MM.1S (cell line): Measurements from ENCODE around the gene SKOR1.

ENCODE experiments used
- DNase-seq: peaks from one replicate; pipeline ENCODE4 v3.0.0-alpha.2; 2015
- H2AFZ ChIP-seq: fragments of 300-600 bp; sonication (generic); 2 replicates; pipeline ENCODE4 v1.6.0; 2016; ENCODE audit warnings: antibody characterized with exemption, low read length
- H3F3A ChIP-seq: fragments of 300-600 bp; sonication (generic); 2 replicates; pipeline ENCODE4 v1.6.1; 2016; ENCODE audit warnings: mild to moderate bottlenecking, antibody characterized with exemption, low read length, moderate library complexity, mixed read lengths; ENCODE audit not compliant: insufficient read depth
- H3K27ac ChIP-seq: fragments of 300-600 bp; sonication (generic); 2 replicates; pipeline ENCODE4 v1.5.1; 2016; ENCODE audit warnings: mild to moderate bottlenecking, low read length
- H3K27me3 ChIP-seq: fragments of 300-600 bp; sonication (generic); replicated peaks from 2 replicates; pipeline ENCODE4 v1.6.0; 2016; ENCODE audit warnings: low read length; ENCODE audit not compliant: insufficient read depth
- H3K36me3 ChIP-seq: fragments of 300-600 bp; sonication (generic); replicated peaks from 2 replicates; pipeline ENCODE4 v1.6.1; 2016; ENCODE audit warnings: mild to moderate bottlenecking, low read length, mixed read lengths; ENCODE audit not compliant: insufficient read depth
- H3K4me1 ChIP-seq: fragments of 300-600 bp; sonication (generic); 2 replicates; pipeline ENCODE4 v1.6.1; 2016; ENCODE audit warnings: low read length, mixed read lengths
- H3K4me2 ChIP-seq: fragments of 300-600 bp; sonication (generic); 2 replicates; pipeline ENCODE4 v1.6.0; 2016; ENCODE audit warnings: low read depth, low read length
- H3K4me3 ChIP-seq: fragments of 300-600 bp; sonication (generic); 2 replicates; pipeline ENCODE4 v1.5.1; 2016; ENCODE audit warnings: low read length, mixed read lengths
- H3K79me2 ChIP-seq: fragments of 300-600 bp; sonication (generic); 2 replicates; pipeline ENCODE4 v1.6.1; 2016; ENCODE audit warnings: mixed run types, low read length, mixed read lengths
- H3K9ac ChIP-seq: fragments of 300-600 bp; sonication (generic); 2 replicates; pipeline ENCODE4 v1.6.1; 2016; ENCODE audit warnings: low read length, mixed read lengths
- H3K9me2 ChIP-seq: fragments of 300-600 bp; sonication (generic); replicated peaks from 2 replicates; pipeline ENCODE4 v1.6.1; 2016; ENCODE audit warnings: mild to moderate bottlenecking, low read length, mixed read lengths; ENCODE audit not compliant: insufficient read depth
- H3K9me3 ChIP-seq: fragments of 300-600 bp; sonication (generic); replicated peaks from 2 replicates; pipeline ENCODE4 v1.6.1; 2016; ENCODE audit warnings: mild to moderate bottlenecking, low read length, mixed read lengths; ENCODE audit not compliant: insufficient read depth
- H4K20me1 ChIP-seq: fragments of 300-600 bp; sonication (generic); 2 replicates; pipeline ENCODE4 v1.6.1; 2016; ENCODE audit warnings: mild to moderate bottlenecking, low read length, moderate library complexity, mixed read lengths; ENCODE audit not compliant: insufficient read depth
- EZH2 ChIP-seq: fragments of 300-600 bp; sonication (generic); optimal IDR thresholded peaks from 2 replicates; pipeline ENCODE3; 2017; ENCODE audit warnings: low read depth, mild to moderate bottlenecking, antibody characterized with exemption, low read length, mixed read lengths
- EZH2phosphoT487 ChIP-seq: fragments of 300-600 bp; sonication (generic); IDR thresholded peaks from 2 replicates; pipeline ENCODE4 v1.6.1; 2018; ENCODE audit warnings: antibody characterized with exemption, low read length
- TF ChIP-seq, protein P1 (sequence below): fragments of 300-600 bp; sonication (generic); IDR thresholded peaks from 2 replicates; pipeline ENCODE4 v1.5.1; 2016; ENCODE audit warnings: antibody characterized with exemption, low read length, mixed read lengths

Gene SKOR1

DNA sequence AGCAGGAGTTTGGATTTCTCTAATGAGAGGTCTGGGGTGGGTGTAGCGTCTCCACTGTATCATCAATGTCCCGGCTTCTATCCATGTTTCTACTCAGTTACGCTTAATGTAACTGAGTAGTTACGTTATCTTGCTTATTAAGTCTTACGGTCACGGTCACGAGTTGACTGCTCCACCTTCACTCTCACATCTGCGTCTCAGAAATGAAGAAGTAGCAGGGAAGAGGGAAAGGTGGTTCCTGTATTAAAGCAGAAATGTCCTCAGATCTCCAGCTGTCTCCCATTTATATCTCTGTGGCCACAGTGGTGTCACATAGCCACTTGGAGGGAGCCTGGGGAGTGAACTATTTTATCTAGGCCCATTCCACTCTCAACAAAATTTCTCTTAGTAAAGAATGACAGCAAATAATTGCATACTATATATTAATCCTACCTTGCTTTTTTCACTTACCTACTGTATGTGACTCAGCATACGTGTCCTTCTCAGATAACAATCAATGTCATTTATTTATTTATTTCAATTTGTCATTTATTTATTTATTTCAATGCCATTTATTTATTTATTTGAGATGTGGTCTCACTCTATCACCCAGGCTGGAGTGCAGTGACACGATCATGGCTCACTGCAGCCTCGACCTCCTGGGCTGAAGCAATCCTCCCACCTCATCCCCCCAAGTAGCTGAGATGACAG lies 54.3 kb downstream of the SKOR1 start:
- no peaks in the 10 kb centered on the region for H3K36me3 ChIP-seq
- no peaks in the 10 kb centered on the region for H3K79me2 ChIP-seq
- no peak for DNase-seq
- no peaks in the 10 kb centered on the region for H3K27me3 ChIP-seq
- no peak overlapping the region for H3K4me3 ChIP-seq
- TF ChIP-seq, protein P1, sequence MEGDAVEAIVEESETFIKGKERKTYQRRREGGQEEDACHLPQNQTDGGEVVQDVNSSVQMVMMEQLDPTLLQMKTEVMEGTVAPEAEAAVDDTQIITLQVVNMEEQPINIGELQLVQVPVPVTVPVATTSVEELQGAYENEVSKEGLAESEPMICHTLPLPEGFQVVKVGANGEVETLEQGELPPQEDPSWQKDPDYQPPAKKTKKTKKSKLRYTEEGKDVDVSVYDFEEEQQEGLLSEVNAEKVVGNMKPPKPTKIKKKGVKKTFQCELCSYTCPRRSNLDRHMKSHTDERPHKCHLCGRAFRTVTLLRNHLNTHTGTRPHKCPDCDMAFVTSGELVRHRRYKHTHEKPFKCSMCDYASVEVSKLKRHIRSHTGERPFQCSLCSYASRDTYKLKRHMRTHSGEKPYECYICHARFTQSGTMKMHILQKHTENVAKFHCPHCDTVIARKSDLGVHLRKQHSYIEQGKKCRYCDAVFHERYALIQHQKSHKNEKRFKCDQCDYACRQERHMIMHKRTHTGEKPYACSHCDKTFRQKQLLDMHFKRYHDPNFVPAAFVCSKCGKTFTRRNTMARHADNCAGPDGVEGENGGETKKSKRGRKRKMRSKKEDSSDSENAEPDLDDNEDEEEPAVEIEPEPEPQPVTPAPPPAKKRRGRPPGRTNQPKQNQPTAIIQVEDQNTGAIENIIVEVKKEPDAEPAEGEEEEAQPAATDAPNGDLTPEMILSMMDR: no peak
- no peak for TF ChIP-seq EZH2
- TF ChIP-seq EZH2phosphoT487: no peak
- no peak overlapping the region for H2AFZ ChIP-seq
- no peak overlapping the region for H3K27ac ChIP-seq
- H4K20me1 ChIP-seq: no peaks in the 10 kb centered on the region
- no peaks in the 10 kb centered on the region for H3K9me2 ChIP-seq
- H3K4me1 ChIP-seq: no peaks in the 10 kb centered on the region
- no peak overlapping the region for H3K4me2 ChIP-seq
- H3F3A ChIP-seq: 0 out of 2 replicates have a peak, but pooled peaks cover 3% of the 10 kb centered on the region
- H3K9me3 ChIP-seq: no peaks in the 10 kb centered on the region
- no peak overlapping the region for H3K9ac ChIP-seq

DNA sequence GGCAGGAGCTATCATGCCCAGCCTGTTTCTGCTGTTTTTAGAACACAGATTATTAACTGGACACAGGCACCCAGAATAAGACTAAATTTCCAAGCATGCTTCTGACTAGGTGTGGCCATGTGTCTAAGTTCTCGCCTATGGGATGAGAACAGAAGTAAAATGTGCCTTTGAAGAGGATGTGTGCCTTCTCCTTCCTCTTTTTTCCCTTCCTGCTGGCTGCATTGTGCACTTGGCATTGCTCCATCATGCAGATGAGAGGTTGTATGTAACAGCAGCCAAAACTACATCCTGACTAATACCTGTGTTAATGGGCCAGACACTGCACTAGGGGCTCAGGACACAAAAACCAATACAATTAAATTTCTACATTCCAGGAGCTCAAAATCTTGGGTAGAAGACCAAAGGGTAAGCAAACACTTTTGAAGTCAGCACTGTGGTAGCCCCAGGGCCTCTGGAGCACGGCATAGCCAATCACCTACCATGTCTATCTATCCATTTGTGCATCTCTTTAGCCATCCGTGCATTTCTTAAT lies 55.4 kb downstream of the SKOR1 start:
- no peak overlapping the region for H3K9ac ChIP-seq
- DNase-seq: no peak
- H3K79me2 ChIP-seq: no peaks in the 10 kb centered on the region
- H3K4me1 ChIP-seq: no peaks in the 10 kb centered on the region
- no peaks in the 10 kb centered on the region for H3K36me3 ChIP-seq
- no peak overlapping the region for H3K4me2 ChIP-seq
- no peak overlapping the region for H3K4me3 ChIP-seq
- 0 out of 2 replicates have a peak, but pooled peaks cover 3% of the 10 kb centered on the region for H3F3A ChIP-seq
- no peaks in the 10 kb centered on the region for H3K9me2 ChIP-seq
- no peaks in the 10 kb centered on the region for H4K20me1 ChIP-seq
- TF ChIP-seq, protein P1: no peak
- no peak for TF ChIP-seq EZH2
- TF ChIP-seq EZH2phosphoT487: no peak
- H3K9me3 ChIP-seq: no peaks in the 10 kb centered on the region
- no peaks in the 10 kb centered on the region for H3K27me3 ChIP-seq
- no peak overlapping the region for H3K27ac ChIP-seq
- H2AFZ ChIP-seq: no peak overlapping the region

DNA sequence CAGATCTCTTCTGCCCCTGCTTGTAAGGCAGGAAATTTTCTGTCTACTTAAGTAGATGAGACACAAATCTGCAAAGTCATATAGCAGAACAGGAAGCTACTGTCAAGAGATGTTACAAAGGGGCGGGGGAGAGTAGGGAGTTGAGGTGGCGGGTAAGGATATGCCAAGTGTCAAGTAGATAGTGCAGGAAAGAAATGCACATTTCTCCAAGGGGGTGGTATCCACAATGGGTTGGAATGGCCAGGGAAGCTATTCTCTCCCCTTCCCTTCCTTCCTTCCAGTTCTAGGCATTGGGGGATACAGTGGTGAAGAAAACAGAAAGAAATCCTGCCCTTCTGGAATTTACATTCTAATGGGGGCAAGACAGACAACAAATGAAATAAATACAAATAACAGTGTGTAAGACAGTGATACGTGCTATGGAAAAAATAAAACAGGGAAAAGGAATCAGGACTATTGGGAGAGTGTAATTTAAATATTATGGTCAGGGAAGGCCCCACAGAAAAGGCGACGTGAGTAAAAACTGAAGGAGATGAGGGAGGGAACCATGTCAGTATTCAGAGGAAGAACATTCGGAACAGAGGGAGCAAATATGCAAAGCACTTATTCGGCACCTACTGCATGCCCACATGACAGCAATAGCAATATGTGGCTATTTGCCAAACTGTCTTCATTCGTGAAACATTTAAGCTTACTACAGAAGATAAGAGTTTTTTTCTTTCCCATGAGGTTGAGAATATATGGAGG lies 57.4 kb downstream of the SKOR1 start:
- TF ChIP-seq, protein P1: no peak
- TF ChIP-seq EZH2 (no peak), EZH2phosphoT487 (no peak)
- no peaks in the 10 kb centered on the region for H3K4me1 ChIP-seq
- H3K27me3 ChIP-seq: no peaks in the 10 kb centered on the region
- H4K20me1 ChIP-seq: no peaks in the 10 kb centered on the region
- H3K4me3 ChIP-seq: no peak overlapping the region
- no peak overlapping the region for H2AFZ ChIP-seq
- no peaks in the 10 kb centered on the region for H3K9me3 ChIP-seq
- no peak overlapping the region for H3K27ac ChIP-seq
- no peak overlapping the region for H3K9ac ChIP-seq
- DNase-seq: no peak
- H3K9me2 ChIP-seq: no peaks in the 10 kb centered on the region
- H3K36me3 ChIP-seq: no peaks in the 10 kb centered on the region
- H3F3A ChIP-seq: 0 out of 2 replicates have a peak, but pooled peaks cover 3% of the 10 kb centered on the region
- no peak overlapping the region for H3K4me2 ChIP-seq
- H3K79me2 ChIP-seq: no peaks in the 10 kb centered on the region
